ENCODE results near the gene CACFD1.

Gene CACFD1

DNA sequence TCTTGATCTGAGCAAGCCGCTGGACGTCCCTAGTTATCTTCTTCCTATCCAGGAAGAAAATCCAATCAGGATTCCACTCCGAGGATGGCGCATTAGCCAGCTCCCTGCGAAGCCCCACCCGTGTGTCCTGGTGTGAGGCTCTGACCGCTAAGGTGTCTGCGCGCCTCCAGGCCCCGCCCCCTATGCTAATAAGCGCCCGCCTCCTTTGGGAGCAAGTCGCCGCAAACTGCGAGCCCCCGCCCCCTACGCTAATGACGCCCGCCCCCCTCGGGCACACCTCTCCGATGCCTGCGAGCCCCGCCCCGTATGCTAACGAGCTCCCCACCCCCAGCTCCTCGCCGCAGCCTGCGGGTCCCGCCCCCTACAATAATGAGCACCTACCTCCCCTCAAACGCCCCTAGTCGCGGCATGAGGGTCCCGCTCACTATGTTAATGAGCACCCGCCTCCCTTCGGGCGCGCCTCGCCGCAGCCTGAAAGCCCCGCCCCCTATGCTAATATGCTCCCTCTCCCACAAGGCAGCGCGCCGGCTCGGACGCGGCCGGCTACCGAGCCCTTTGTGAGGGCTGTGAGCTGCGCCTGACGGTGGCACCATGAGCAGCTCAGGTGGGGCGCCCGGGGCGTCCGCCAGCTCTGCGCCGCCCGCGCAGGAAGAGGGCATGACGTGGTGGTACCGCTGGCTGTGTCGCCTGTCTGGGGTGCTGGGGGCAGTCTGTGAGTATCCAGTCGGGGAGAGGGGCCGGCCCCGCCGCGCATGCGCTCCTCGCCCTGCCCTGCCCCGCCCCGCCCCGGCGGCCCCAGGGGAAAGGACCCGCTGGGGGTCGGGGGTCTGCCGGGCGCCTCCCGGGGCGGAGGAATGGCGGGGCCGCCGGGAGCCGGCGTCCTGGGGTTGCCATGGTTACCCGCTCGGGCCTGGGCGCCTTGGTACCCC is at the start of gene CACFD1:
CACFD1 (plus strand) TSS at position 503 of the 929 bp plus-strand sequence; CDS start at position 592, 89 bp downstream.
- in situ Hi-C loops (cut with HindIII; ENCODE audit: low sequenced_read_pairs), result no loop called here

DNA sequence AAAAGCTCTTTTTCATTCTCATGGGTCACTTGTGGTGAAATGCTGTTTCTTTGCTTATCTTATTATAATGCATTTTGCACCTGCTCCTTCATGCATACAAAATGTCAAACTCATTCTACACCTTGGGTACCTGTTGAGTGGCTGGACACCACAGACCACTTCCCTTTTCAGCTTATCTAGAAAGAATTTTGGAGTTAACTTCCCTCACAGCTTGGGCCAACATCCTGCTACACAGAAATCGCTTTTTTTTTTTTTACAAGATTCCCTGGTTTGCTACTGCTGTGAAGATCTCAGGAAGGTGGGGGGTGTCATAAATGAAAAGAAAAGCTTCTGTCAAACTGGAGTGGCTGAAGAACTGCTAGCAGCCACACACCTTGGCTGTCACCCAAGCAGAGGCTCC is 44.6 kb upstream of the CACFD1 start:
- in situ Hi-C loops (cut with HindIII; ENCODE audit: low sequenced_read_pairs), result loop anchor here (5.0 kb wide), 1 partner anchor 38 kb away; the partner anchor contains the start of genes STKLD1 and SURF4

DNA sequence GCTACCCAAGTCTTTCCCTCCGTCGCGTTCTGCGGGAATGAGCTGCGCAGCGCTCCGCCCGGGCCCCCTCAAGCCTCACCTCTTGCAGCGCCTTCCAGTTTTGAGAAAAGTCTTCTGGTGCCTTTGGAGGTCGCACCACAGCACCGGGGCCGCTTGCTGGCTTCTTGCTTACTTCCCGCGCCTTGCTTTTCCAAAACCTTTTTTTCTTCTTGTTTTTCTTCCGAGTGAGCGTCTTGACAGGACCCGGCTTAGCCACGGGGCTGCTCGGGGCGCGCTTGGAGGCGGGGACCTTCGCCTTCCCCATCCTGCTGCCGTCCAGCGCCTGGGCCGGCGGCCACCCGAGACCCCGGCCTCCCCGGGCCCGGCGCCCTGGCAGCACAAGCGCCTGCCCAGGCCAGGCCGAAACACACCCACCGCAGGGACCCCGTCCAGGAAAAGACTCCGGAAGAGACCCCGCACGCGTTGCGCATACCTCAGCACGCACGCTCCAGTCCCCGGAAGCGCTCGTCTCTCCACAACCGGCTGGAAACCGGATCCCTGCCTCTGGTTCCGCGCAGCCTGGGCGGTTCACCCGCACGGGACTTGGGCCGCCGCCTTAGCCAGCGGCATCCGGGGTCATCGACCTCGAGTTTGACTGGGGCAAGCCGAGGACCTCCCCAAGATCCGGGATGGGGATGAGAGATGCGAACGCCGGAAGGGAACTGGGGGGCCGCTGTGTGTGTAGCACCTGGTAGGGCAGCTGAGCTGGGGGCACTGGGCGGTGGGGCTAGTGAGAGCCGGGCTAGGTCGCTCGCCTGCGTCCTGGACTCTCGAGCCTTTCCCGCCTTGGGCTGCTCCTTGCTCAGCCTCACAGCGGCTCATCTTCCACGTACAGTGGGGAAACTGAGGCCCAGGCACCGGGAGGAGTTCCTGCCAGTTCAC is 42.0 kb upstream of the CACFD1 start, which contains the start of gene REXO4:
REXO4 (minus strand) TSS at position 470 of the 921 bp plus-strand sequence; CDS start at position 304, 166 bp downstream.
- in situ Hi-C loops (cut with HindIII; ENCODE audit: low sequenced_read_pairs), result loop anchor here (5.0 kb wide), 1 partner anchor 40 kb away; the partner anchor contains the start of genes STKLD1 and SURF4

DNA sequence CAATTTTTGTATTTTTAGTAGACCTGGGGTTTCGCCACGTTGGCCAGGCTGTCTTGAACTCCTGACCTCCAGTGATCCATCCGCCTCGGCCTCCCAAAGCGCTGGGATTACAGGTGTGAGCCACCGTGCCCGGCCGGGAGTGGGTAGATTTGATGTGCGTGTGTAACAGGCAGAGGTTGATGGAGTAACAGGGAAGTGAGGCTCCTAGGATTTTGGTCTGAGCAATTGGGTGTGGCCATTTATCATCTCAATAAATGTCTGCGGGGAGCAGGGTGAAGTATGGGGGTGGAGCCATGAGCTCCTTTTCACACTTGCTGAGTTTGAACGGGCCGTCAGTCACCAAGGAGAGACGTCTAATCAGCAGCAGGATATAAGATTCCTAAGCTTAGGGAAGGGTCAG is 40.8 kb upstream of the CACFD1 start:
- in situ Hi-C loops (cut with HindIII; ENCODE audit: low sequenced_read_pairs), result loop anchor here (5.0 kb wide), 1 partner anchor 42 kb away; the partner anchor contains the start of genes STKLD1 and SURF4

DNA sequence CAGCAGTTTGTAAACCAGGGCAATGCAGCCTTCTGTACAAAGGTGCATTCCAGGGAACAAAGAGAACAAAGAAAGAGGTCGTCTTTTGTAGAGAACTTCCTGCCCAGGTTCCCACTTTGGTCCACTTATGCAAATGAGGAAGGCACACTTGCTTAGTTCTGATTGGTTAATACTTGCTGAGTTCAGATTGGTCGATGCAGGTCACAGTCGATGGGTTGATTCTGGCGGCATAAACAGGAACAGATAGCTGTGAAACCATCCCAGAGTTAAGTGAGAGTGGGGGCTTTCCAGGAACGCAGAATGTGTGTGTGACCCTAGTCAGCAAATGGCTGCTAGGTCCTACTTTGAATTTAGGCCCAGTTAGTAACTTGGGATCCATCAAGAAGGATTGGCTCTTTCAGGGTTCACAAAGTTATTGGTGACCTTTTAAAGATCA is 39.4 kb upstream of the CACFD1 start:
- in situ Hi-C loops (cut with HindIII; ENCODE audit: low sequenced_read_pairs), result no loop called here

DNA sequence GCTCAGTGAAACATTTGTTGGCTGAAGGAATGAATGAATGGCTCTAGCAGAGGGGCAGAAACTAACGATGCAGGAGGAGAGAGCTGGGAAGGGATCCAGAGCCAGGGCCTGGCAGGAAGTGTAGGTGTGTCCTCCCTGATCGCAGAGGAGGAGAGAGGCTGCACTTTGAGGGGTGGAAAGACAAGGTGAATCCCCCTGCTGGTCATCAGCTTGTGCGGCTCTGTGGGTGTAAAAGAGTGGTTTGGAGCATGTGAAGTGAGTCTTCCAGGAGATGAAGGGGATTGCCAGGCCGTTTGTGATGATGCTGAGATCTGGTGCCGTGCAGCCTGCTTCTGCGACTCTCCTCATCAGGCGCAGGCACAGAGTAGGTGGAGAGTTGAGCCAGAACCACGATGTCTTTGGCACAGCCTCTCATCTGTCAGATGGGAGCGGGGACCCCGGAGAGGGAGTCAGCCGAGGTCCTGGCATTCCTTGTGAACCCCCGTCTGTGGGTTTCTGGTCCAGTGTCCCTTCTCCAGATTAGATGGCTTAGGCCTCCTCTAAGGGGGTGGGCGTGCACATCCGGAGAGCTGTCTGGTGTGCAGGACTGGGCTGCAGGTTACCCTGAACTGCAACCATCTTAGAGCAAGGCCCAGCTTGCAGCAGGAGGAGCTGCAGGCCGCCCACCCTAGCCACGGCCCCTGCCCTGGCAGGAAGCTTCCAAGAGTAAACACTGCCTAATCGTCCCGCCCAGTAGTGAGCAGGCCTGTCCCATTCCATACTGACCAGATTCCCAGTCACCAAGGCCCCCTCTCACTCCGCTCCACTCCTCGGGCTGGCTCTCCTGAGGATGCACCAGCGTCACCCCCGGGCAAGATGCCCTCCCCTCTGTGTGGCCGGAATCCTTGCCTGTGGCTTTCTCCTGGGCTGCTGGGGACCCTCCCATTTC is 37.9 kb upstream of the CACFD1 start, which contains the start of gene ADAMTS13:
ADAMTS13 (plus strand) TSS at position 753 of the 928 bp plus-strand sequence; CDS start at position 830, 77 bp downstream.
- in situ Hi-C loops (cut with HindIII; ENCODE audit: low sequenced_read_pairs), result no loop called here

DNA sequence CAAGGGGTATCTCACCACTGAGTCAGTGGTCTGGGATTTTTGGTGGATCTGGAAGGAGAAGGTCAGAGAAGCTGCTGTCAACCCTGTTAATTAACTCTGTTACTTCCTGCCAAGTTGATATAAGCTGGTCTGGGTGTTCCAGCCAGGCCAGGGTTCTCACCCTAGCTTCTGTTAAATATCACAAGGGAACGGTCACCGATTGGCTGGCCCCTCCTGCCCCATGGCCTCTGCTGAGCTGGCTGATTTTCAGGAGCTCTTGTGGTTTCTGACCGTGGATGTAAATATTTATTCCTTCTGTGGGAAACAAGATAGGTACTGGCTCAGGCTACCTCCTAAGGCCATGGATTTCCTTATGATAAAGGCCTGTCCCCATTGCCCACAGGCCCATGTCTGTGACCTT is 36.6 kb upstream of the CACFD1 start:
- in situ Hi-C loops (cut with HindIII; ENCODE audit: low sequenced_read_pairs), result no loop called here

DNA sequence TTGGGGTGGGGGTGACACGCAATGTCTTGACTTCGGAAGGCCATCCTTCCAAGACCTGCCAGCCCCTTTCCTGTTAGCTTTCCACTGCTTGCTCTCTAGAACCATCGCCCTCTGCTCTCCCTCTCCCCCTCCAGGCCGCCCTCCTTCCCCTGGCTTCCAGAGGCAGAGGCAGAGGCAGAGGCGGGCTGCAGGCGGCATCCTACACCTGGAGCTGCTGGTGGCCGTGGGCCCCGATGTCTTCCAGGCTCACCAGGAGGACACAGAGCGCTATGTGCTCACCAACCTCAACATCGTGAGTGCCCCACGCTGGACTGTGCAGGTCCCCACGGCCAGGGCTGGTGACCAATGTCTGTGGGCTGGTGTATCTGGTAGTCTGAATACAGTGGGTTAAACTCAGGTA is 35.6 kb upstream of the CACFD1 start:
- in situ Hi-C loops (cut with HindIII; ENCODE audit: low sequenced_read_pairs), result no loop called here

DNA sequence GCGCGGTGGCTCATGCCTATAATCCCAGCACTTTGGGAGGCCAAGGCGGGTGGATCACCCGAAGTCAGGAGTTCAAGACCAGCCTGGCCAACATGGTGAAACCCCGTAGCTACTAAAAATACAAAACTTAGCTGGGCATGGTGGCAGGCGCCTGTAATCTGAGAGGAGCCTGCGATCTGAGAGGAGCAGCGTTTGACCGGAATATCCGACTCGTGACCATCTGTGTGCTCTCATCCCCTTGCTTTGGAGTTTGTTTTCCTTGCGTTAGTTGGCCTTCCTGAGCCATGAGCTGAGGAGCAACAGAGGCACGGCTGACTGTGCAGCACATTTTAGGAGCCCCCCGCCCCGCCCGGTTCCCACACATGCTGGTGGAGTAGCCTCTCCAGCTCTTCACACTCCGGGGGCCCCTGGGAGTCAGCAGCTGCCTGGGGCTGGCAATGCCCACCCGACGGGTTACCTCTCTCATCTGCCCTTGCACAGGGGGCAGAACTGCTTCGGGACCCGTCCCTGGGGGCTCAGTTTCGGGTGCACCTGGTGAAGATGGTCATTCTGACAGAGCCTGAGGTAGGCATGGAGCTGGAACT is 34.6 kb upstream of the CACFD1 start:
- in situ Hi-C loops (cut with HindIII; ENCODE audit: low sequenced_read_pairs), result no loop called here

DNA sequence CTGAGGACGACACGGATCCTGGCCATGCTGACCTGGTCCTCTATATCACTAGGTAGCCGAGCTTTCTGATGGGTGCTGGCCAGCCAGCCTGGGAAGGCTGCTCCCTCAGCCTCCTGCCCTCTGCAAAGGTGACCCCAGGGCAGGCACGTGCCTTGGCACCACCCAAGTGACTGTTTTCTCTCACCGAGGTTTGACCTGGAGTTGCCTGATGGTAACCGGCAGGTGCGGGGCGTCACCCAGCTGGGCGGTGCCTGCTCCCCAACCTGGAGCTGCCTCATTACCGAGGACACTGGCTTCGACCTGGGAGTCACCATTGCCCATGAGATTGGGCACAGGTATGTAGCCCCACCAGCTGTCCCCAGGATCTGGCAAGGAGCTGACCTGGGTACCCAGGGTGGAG is 33.8 kb upstream of the CACFD1 start:
- in situ Hi-C loops (cut with HindIII; ENCODE audit: low sequenced_read_pairs), result no loop called here

DNA sequence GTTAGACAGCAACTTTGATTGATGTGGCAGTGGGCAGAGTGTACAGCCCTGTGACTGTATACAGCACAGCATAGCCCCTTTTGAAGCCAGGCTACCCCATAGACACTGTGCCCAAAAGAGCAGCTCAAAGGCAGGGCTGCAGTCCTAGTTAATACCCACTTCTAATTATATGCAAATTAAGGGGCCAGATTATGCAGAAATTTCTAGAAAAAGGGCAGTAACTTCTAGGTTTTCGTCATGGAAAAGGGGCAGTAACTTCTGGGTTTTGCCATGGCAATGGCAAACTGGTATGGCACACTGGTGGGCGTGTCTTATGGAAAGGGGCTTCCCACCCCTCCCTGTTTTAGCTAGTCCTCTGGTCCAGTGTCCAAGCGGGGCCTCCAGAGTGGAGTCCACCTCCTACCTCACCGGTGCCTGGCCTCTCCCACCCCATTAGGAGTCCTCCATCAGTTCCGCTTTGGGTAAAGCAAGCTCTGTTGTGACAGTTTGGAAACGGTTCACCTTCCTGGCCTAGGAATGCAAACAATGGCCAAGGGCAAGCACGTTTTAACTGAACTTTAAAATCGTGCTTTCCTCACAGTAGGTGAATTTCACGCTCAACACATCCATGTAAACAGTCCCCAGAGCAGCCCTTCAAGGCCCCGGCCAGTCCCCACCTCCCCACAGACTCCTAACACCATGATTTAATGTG is 32.0 kb upstream of the CACFD1 start:
- in situ Hi-C loops (cut with HindIII; ENCODE audit: low sequenced_read_pairs), result no loop called here

DNA sequence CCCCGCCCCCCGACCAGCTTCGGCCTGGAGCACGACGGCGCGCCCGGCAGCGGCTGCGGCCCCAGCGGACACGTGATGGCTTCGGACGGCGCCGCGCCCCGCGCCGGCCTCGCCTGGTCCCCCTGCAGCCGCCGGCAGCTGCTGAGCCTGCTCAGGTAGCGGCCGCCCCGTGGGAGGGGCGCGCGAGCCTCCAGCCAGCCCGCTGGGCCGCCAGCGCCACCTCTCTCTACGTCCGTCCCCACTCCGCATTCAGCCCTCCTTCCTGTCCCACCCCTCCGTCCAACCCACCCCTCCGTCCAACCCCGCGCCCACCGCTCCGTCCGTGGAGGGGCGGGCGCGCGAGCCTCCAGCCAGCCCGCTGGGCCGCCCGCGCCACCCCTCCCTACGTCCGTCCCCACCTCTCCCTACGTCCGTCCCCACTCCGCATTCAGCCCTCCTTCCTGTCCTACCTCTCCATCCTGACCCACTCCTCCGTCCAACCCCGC is 31.1 kb upstream of the CACFD1 start:
- in situ Hi-C loops (cut with HindIII; ENCODE audit: low sequenced_read_pairs), result no loop called here

DNA sequence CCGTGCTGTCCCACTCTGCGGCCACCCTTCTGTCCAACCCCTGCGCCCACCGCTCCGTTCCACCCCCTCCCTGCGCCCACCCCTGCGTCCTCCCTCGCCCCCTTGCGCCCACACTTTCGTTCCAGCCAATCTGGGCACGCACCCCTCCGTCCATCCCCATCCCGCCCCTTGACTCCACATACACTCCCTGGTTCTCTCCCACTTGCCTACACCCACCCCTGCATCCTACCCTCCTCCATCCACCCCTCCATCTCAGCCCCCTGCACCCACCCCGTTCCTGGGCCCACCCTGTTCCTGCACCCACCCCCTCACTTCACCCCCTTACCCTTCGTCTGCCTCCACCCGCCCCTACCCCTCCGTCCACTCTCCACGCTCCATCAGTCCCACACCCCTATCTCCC is 30.6 kb upstream of the CACFD1 start:
- in situ Hi-C loops (cut with HindIII; ENCODE audit: low sequenced_read_pairs), result no loop called here

DNA sequence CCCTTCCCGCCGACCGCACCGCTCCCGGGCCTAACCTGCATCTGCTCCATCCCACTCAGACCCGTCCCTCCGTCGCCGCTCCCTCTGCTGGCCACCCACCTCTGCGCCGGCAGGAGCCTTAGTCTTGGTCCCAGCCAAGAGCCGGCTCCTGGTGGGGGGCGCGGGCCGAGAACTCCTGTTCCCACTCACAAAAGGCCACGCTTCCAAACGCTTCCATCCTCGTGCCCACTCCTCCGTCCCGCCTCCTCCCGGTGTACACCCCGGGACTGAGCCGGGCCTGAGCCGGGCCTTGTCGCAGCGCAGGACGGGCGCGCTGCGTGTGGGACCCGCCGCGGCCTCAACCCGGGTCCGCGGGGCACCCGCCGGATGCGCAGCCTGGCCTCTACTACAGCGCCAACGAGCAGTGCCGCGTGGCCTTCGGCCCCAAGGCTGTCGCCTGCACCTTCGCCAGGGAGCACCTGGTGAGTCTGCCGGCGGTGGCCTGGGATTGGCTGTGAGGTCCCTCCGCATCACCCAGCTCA is 30.1 kb upstream of the CACFD1 start:
- in situ Hi-C loops (cut with HindIII; ENCODE audit: low sequenced_read_pairs), result no loop called here

DNA sequence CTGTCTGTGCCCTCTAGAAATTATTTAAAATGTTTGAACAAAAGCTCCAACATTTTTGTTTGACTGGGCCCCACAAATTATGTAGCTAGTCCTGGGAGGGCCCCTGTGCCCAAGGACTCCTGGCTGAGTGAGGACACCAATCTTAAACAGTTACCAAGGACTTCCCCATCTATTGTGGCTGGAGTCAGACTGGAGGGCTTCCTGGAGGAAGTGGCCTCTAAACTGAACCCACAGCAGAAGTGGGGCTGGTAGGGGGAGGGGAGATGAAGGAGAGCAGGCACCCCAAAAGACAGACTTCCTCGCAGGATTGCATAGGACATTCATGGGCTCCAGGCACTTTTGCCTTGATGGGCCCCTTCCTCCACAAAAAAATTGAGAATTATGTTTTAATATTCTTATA is 29.5 kb upstream of the CACFD1 start:
- in situ Hi-C loops (cut with HindIII; ENCODE audit: low sequenced_read_pairs), result no loop called here

DNA sequence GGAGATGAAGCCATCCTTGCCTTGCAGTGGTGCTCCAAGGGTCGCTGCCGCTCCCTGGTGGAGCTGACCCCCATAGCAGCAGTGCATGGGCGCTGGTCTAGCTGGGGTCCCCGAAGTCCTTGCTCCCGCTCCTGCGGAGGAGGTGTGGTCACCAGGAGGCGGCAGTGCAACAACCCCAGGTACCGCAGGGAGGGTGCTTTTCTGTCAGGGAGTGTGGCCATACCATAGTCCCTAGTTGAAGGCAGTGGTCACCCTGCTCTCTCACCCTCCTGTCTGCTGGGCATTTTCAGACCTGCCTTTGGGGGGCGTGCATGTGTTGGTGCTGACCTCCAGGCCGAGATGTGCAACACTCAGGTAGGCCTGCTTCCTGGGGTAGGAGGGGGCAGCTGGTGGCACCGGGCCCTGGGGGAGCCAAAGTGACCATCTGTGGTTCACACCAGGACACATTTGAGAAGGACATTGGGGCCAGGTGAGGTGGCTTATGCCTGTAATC is 26.4 kb upstream of the CACFD1 start:
- in situ Hi-C loops (cut with HindIII; ENCODE audit: low sequenced_read_pairs), result no loop called here

DNA sequence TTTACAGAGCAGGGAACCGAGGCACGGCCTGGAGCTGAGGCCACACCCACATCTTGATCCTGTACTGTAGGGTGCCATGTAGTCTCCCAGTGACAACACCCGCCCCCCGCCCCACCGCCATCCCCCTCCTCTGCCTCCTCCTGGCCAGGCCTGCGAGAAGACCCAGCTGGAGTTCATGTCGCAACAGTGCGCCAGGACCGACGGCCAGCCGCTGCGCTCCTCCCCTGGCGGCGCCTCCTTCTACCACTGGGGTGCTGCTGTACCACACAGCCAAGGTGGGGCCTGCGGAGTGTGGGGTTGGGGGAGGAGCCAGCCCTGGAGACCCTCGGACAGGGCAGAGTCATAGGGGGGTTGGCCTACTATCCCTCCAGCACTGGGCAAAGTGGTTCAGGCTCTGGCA is 23.1 kb upstream of the CACFD1 start:
- in situ Hi-C loops (cut with HindIII; ENCODE audit: low sequenced_read_pairs), result no loop called here

DNA sequence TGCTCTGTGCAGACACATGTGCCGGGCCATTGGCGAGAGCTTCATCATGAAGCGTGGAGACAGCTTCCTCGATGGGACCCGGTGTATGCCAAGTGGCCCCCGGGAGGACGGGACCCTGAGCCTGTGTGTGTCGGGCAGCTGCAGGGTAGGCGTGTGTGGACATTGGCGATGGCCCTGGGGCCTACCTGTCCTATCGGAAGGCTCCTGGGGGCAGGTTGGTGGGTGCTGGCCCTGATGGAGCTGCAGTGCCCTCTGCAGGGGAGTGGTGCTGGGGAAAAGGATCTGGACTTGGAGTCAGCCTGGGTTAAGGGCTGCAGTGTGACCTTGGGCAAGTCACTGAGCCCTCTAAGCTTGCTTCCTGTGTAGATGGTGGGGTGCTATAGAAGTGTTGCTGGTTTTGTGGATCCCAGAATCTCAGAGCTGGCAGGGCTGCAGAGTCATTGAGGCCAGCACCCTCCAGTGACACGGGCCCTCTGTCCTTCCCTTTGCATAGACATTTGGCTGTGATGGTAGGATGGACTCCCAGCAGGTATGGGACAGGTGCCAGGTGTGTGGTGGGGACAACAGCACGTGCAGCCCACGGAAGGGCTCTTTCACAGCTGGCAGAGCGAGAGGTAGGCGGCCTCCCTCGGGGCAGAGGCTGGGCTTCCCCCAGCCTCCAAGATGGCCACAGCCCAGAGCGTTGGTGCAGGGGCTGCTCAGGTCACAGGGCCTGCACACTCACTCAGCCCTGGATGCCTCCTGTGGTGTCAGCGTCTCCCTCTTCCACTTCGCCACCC is 21.8 kb upstream of the CACFD1 start:
- in situ Hi-C loops (cut with HindIII; ENCODE audit: low sequenced_read_pairs), result no loop called here

Measured in DLD1 (cell line).